Gastrocnemius medialis (tissue), 4 donors: ENCODE data around the gene KRT33A.

ENCODE experiments used
- CTCF ChIP-seq, 5 experiments: fragments of 450-650 bp in 3 of 5; fragments of 200-600 bp in 2 of 5; sonication (generic) in 2 of 5; IDR thresholded peaks in 4 of 5; conservative IDR thresholded peaks in 1 of 5; 1 replicate in 4 of 5; 2 replicates in 1 of 5; pipeline ENCODE4 v1.5.1; 2016 to 2019; ENCODE audit warnings: antibody characterized with exemption in 5 of 5, mild to moderate bottlenecking in 3 of 5, moderate library complexity in 3 of 5
- POLR2A ChIP-seq, 2 donors: fragments of 450-650 bp; IDR thresholded peaks; one replicate each; pipeline ENCODE4 v1.6.1; 2017; ENCODE audit warnings: antibody characterized with exemption in 2 of 2, mild to moderate bottlenecking in 2 of 2, moderate library complexity in 2 of 2

DNA sequence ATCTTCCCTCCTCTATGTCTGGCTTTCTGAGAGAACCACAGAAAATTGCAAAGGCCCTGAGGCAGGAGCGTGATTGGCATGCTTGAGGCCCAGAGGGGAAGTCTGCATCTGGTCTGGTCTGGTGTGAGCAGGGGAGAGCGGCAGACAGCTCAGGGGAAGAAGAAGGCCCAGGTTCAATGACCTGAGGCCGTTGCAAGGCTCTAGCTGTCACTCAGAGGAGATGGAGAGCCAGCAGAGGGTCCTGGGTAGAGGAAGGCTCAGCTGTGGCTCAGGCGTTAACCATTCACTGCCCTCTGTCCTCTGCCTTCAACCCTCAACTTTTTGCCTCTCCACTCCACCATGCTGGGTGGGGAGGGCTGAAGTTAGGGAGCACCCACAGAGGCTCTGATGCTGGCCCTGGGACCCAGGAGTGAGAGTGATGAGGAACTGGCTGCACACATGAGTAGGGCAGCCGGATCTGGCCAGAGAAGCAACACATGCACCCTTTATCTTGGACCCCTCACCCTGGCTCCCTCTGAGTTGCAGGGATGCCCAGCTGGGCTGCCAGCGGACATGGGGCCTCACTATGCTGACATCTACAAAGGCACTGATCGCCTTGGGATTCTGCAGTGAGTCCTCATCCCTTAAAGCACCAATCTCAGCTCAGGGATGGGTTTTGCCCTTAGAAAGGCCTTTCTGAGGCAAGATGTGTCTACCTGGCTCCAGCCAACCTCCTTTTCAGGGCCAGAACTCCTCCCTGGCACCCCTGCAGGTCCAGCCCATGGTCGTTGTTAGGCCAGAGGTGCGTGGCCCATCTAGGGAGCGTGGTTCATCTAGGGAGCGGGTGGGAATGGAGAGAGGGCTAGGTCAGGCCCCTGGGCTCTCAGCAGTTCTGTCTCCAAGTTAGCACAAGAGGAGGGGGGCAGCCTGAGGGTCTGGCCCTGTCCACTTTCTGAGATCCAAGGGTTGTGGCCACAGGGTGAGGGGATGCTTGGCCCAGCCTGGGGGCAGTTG, 27.4 kb downstream of the KRT33A start:
- TF ChIP-seq CTCF (IDR thresholded peaks at IDR 0.05 in 4 of 5, conservative IDR thresholded peaks at IDR 0.05 in 1 of 5), result no peak
- TF ChIP-seq POLR2A (IDR thresholded peaks at IDR 0.05), result no peak
